ENCODE measurements around the gene CEP170B.
"Not testable (repeated sequence)": the region's sequence is repeated elsewhere in the genome, so short reads cannot be mapped to it uniquely, and the experiment has no call there.

CEP170B gene

GRCh38 chr14:104845834-104846441, 19.1 kb upstream of the CEP170B start:
- H3K27ac ChIP-seq, result no peak overlapping the region
- TF ChIP-seq, protein P1, sequence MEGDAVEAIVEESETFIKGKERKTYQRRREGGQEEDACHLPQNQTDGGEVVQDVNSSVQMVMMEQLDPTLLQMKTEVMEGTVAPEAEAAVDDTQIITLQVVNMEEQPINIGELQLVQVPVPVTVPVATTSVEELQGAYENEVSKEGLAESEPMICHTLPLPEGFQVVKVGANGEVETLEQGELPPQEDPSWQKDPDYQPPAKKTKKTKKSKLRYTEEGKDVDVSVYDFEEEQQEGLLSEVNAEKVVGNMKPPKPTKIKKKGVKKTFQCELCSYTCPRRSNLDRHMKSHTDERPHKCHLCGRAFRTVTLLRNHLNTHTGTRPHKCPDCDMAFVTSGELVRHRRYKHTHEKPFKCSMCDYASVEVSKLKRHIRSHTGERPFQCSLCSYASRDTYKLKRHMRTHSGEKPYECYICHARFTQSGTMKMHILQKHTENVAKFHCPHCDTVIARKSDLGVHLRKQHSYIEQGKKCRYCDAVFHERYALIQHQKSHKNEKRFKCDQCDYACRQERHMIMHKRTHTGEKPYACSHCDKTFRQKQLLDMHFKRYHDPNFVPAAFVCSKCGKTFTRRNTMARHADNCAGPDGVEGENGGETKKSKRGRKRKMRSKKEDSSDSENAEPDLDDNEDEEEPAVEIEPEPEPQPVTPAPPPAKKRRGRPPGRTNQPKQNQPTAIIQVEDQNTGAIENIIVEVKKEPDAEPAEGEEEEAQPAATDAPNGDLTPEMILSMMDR (conservative IDR thresholded peaks at IDR 0.05), result no peak

- no peak overlapping the region for H3K27ac ChIP-seq
- TF ChIP-seq, protein P1 (conservative IDR thresholded peaks at IDR 0.05), result no peak
These were observed 12.8 kb upstream of the CEP170B start for GRCh38 chr14:104852280-104852663.

GRCh38 chr14:104855532-104856090, 9.5 kb upstream of the CEP170B start:
- TF ChIP-seq, protein P1 (conservative IDR thresholded peaks at IDR 0.05), result no peak
- H3K27ac ChIP-seq, result no peak overlapping the region

- TF ChIP-seq, protein P1 (conservative IDR thresholded peaks at IDR 0.05), result no peak
- no peak overlapping the region for H3K27ac ChIP-seq
These were observed 8.8 kb upstream of the CEP170B start for GRCh38 chr14:104856157-104856868.

DNA sequence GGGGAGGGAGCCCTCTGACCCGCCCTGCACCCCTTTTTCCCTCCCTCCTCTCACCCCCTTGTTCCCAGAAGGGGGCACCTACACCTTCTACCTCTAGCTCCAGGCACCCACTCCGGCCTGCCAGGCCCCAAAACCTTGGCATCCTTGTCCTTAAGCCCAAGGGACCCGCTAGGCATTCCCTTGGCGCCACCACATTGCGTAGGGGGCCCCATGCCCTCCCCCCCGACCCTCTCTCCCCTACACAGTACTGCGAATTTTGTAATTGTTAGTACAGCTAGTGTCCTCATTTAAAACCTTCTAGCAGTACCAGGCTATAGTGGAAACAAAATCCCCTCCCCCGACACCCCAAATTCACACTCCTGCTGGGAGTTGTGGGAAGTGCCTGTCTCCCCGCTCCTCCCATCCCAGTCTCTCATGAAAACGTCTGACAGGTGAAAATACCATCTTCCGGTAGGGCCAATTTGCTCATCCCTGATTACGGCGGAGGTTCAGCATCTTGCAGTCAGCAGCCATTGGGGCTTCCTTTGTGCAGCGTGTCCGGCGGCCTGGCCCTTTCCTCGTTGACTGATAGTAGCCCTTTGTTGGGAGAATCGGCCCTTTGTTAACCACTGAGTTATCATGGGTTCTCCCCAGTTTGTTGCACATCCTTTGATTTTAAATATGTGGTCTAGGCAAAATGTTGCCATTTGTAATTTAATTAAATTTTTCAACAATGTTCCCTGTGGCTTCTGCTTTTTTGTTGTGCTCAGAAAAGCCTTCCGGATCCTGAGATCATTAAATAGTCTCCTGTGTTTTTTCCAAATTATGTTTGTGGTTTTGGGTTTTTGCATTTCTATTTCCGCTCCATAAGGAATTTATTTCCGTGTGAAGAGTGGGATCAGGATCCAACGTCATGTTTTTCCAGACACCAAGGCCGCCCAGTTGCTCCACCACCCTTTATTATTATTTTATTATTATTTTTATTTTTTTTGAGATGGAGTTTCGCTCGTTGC, 7.9 kb upstream of the CEP170B start:
- no peak overlapping the region for H3K27ac ChIP-seq
- TF ChIP-seq, protein P1 (conservative IDR thresholded peaks at IDR 0.05), result no peak

GRCh38 chr14:104857931-104858330, 7.1 kb upstream of the CEP170B start:
- not testable (repeated sequence) for H3K27ac ChIP-seq

DNA sequence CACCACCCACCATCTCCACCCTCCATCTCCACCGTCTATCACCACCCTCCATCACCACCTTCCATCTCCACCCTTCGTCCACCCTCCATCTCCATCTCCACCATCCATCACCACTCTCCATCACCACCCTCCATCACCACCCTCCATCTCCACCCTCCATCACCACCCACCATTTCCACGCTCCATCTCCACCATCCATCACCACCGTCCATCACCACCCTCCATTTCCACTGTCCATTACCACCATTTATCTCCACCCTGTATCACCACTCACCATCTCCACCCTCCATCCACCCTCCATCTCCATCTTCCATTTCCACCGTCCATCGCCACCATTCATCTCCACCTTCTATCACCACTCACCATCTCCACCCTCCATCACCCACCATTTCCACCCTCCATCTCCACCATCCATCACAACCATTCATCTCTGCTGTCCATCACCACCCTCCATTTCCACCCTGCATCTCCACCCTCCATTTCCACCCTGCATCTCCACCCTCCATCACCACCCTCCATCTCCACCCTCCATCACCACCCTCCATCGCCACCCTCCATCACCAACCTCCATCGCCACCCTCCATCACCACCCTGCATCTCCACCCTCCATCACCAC, 6.1 kb upstream of the CEP170B start:
- H3K27ac ChIP-seq, result no peak overlapping the region
- TF ChIP-seq, protein P1 (conservative IDR thresholded peaks at IDR 0.05), result no peak
